ENCODE results near the gene VSIG4. TPM values are rescaled to one million over a fixed set of nuclear protein-coding genes. Genes with fewer than 3 reads are reported as not detected.

The VSIG4 gene
- polyA plus RNA-seq, 1 of the 3 experiments (the other 2 are of a cell fraction), result not detected

- H3K27ac ChIP-seq (ENCODE audit: low read depth in 2 of 2, low read length in 1 of 2), result no peak overlapping the region
- no peaks in the 10 kb centered on the region for H3F3A ChIP-seq (replicated peaks; ENCODE audit: insufficient read depth)
- H3K27me3 ChIP-seq (ENCODE audit: insufficient read depth), result no peaks in the 10 kb centered on the region
- no peak overlapping the region for H3K9ac ChIP-seq
- no peak overlapping the region for H3K4me2 ChIP-seq
- CTCF ChIA-PET, result no interaction called here
- H2AFZ ChIP-seq (ENCODE audit: low read depth), result no peak overlapping the region
- H4K20me1 ChIP-seq (ENCODE audit: insufficient read depth), result no peaks in the 10 kb centered on the region
- POLR2A ChIA-PET, result no interaction called here
- TF ChIP-seq FOXM1 (IDR thresholded peaks at IDR 0.05; ENCODE audit: low read depth) (no peak), MEF2A (IDR thresholded peaks at IDR 0.05; ENCODE audit: borderline replicate concordance, low read depth) (no peak), NFIC (IDR thresholded peaks at IDR 0.05; ENCODE audit: borderline replicate concordance) (no peak)
- H3K4me3 ChIP-seq (ENCODE audit: low read depth in 2 of 2, low read length in 1 of 2), result no peak overlapping the region
- H3K9me3 ChIP-seq, result no peaks in the 10 kb centered on the region
- H3K36me3 ChIP-seq (replicated peaks in 1 of 2; ENCODE audit: control insufficient read depth in 1 of 2, insufficient read depth in 2 of 2, low read length in 1 of 2), result no peaks in the 10 kb centered on the region
- no peaks in the 10 kb centered on the region for H3K9me2 ChIP-seq
- DNase-seq, result no peak
- no peaks in the 10 kb centered on the region for H3K4me1 ChIP-seq (ENCODE audit: control insufficient read depth in 1 of 2, insufficient read depth in 2 of 2, low read depth in 1 of 2, low read length in 1 of 2)
- H3K79me2 ChIP-seq (ENCODE audit: insufficient read depth), result no peaks in the 10 kb centered on the region
Measured at GRCh38 chrX:66001596-66001995, 38.3 kb downstream of the VSIG4 start.

DNA sequence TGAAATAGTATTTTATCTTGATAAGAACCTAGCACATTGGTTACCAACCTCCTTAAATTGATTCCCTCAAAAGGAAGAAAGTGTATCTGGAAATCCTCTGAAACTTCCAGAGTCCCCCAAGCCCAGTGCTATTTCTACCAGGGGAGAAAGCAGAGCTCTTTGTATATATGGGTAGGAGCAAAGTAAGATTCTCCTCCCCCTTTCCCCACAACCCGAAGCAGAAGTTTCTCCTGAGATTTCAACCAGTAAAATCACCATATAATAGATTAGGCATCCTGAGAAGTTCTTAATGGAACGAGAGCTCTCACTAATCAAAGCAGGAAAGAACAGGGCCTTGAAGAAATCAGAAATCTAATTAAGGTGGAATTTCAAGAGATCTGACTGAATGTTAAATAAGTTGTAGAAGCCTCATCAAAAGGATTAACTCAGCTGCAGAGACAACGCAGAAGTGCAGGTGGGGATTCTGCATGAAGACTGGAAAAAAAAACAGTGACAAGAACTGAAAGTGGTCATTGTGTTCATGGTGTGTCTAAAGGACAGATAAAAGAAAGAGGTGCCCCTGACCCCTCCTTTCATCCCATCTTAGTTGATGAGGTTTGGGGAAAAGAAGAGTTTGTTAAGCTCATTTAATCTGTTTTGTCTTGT is 39.1 kb downstream of the VSIG4 start:
- 1% methylated on average over 3 of the region's 3 CpGs for WGBS (ENCODE audit: low lambda C conversion rate)
- ChIA-PET CTCF (no interaction called here), POLR2A (no interaction called here)
- H2AFZ ChIP-seq (ENCODE audit: low read depth), result no peak overlapping the region
- no peaks in the 10 kb centered on the region for H3K79me2 ChIP-seq (ENCODE audit: insufficient read depth)
- DNase-seq, result no peak
- H3K4me1 ChIP-seq (ENCODE audit: control insufficient read depth in 1 of 2, insufficient read depth in 2 of 2, low read depth in 1 of 2, low read length in 1 of 2), result no peaks in the 10 kb centered on the region
- H4K20me1 ChIP-seq (ENCODE audit: insufficient read depth), result no peaks in the 10 kb centered on the region
- H3K27me3 ChIP-seq (ENCODE audit: insufficient read depth), result no peaks in the 10 kb centered on the region
- no peaks in the 10 kb centered on the region for H3K9me2 ChIP-seq
- no peak overlapping the region for H3K9ac ChIP-seq
- no peaks in the 10 kb centered on the region for H3K36me3 ChIP-seq (replicated peaks in 1 of 2; ENCODE audit: control insufficient read depth in 1 of 2, insufficient read depth in 2 of 2, low read length in 1 of 2)
- H3K27ac ChIP-seq (ENCODE audit: low read depth in 2 of 2, low read length in 1 of 2), result no peak overlapping the region
- no peaks in the 10 kb centered on the region for H3K9me3 ChIP-seq
- H3K4me2 ChIP-seq, result no peak overlapping the region
- no peak overlapping the region for H3K4me3 ChIP-seq (ENCODE audit: low read depth in 2 of 2, low read length in 1 of 2)
- H3F3A ChIP-seq (replicated peaks; ENCODE audit: insufficient read depth), result no peaks in the 10 kb centered on the region
- TF ChIP-seq GATA2 (CRISPR knock-in tag; IDR thresholded peaks at IDR 0.05) (no peak), JUND (IDR thresholded peaks at IDR 0.05) (no peak), MAX (IDR thresholded peaks at IDR 0.05; ENCODE audit: low read depth) (no peak), FOXM1 (IDR thresholded peaks at IDR 0.05; ENCODE audit: low read depth) (no peak), MEF2A (IDR thresholded peaks at IDR 0.05; ENCODE audit: borderline replicate concordance, low read depth) (no peak), SIN3A (IDR thresholded peaks at IDR 0.05; ENCODE audit: borderline replicate concordance, low read depth, low read length) (no peak), EZH2phosphoT487 (IDR thresholded peaks at IDR 0.05; ENCODE audit: borderline replicate concordance, low read depth) (no peak), NRF1 (IDR thresholded peaks at IDR 0.05; ENCODE audit: low read depth, low read length) (no peak), POLR2AphosphoS5 (IDR thresholded peaks at IDR 0.05; ENCODE audit: low read depth, low read length) (no peak), RCOR1 (IDR thresholded peaks at IDR 0.05; ENCODE audit: low read length) (no peak), RFX5 (IDR thresholded peaks at IDR 0.05; ENCODE audit: low read length) (no peak), NFIC (IDR thresholded peaks at IDR 0.05; ENCODE audit: borderline replicate concordance) (no peak), TCF12 (IDR thresholded peaks at IDR 0.05) (no peak)
- TF ChIP-seq, protein P1, sequence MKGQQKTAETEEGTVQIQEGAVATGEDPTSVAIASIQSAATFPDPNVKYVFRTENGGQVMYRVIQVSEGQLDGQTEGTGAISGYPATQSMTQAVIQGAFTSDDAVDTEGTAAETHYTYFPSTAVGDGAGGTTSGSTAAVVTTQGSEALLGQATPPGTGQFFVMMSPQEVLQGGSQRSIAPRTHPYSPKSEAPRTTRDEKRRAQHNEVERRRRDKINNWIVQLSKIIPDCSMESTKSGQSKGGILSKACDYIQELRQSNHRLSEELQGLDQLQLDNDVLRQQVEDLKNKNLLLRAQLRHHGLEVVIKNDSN (IDR thresholded peaks at IDR 0.05; ENCODE audit: borderline replicate concordance, low read depth), result no peak
- TF ChIP-seq, protein P2, sequence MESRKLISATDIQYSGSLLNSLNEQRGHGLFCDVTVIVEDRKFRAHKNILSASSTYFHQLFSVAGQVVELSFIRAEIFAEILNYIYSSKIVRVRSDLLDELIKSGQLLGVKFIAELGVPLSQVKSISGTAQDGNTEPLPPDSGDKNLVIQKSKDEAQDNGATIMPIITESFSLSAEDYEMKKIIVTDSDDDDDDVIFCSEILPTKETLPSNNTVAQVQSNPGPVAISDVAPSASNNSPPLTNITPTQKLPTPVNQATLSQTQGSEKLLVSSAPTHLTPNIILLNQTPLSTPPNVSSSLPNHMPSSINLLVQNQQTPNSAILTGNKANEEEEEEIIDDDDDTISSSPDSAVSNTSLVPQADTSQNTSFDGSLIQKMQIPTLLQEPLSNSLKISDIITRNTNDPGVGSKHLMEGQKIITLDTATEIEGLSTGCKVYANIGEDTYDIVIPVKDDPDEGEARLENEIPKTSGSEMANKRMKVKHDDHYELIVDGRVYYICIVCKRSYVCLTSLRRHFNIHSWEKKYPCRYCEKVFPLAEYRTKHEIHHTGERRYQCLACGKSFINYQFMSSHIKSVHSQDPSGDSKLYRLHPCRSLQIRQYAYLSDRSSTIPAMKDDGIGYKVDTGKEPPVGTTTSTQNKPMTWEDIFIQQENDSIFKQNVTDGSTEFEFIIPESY (IDR thresholded peaks at IDR 0.05; ENCODE audit: borderline replicate concordance, low read depth), result no peak
- TF ChIP-seq, protein P3, sequence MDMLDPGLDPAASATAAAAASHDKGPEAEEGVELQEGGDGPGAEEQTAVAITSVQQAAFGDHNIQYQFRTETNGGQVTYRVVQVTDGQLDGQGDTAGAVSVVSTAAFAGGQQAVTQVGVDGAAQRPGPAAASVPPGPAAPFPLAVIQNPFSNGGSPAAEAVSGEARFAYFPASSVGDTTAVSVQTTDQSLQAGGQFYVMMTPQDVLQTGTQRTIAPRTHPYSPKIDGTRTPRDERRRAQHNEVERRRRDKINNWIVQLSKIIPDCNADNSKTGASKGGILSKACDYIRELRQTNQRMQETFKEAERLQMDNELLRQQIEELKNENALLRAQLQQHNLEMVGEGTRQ (IDR thresholded peaks at IDR 0.05; ENCODE audit: borderline replicate concordance, low read depth, low read length), result no peak
- TF ChIP-seq, protein P4, sequence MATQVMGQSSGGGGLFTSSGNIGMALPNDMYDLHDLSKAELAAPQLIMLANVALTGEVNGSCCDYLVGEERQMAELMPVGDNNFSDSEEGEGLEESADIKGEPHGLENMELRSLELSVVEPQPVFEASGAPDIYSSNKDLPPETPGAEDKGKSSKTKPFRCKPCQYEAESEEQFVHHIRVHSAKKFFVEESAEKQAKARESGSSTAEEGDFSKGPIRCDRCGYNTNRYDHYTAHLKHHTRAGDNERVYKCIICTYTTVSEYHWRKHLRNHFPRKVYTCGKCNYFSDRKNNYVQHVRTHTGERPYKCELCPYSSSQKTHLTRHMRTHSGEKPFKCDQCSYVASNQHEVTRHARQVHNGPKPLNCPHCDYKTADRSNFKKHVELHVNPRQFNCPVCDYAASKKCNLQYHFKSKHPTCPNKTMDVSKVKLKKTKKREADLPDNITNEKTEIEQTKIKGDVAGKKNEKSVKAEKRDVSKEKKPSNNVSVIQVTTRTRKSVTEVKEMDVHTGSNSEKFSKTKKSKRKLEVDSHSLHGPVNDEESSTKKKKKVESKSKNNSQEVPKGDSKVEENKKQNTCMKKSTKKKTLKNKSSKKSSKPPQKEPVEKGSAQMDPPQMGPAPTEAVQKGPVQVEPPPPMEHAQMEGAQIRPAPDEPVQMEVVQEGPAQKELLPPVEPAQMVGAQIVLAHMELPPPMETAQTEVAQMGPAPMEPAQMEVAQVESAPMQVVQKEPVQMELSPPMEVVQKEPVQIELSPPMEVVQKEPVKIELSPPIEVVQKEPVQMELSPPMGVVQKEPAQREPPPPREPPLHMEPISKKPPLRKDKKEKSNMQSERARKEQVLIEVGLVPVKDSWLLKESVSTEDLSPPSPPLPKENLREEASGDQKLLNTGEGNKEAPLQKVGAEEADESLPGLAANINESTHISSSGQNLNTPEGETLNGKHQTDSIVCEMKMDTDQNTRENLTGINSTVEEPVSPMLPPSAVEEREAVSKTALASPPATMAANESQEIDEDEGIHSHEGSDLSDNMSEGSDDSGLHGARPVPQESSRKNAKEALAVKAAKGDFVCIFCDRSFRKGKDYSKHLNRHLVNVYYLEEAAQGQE (IDR thresholded peaks at IDR 0.05; ENCODE audit: low read depth, low read length), result no peak

Data from SK-N-SH (cell line).